Left hindlimb (tissue), 1 donor: ENCODE measurements around the gene CEP44.
"Not testable (repeated sequence)": the region's sequence is repeated elsewhere in the genome, so short reads cannot be mapped to it uniquely, and the experiment has no call there.

Experiments used
- DNase-seq: peaks from one replicate; pipeline ENCODE4 v3.0.0-alpha.2; 2018

The CEP44 gene, protein sequence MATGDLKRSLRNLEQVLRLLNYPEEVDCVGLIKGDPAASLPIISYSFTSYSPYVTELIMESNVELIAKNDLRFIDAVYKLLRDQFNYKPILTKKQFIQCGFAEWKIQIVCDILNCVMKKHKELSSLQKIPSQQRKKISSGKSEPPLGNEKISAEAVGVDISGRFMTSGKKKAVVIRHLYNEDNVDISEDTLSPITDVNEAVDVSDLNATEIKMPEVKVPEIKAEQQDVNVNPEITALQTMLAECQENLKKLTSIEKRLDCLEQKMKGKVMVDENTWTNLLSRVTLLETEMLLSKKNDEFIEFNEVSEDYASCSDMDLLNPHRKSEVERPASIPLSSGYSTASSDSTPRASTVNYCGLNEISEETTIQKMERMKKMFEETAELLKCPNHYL

DNA sequence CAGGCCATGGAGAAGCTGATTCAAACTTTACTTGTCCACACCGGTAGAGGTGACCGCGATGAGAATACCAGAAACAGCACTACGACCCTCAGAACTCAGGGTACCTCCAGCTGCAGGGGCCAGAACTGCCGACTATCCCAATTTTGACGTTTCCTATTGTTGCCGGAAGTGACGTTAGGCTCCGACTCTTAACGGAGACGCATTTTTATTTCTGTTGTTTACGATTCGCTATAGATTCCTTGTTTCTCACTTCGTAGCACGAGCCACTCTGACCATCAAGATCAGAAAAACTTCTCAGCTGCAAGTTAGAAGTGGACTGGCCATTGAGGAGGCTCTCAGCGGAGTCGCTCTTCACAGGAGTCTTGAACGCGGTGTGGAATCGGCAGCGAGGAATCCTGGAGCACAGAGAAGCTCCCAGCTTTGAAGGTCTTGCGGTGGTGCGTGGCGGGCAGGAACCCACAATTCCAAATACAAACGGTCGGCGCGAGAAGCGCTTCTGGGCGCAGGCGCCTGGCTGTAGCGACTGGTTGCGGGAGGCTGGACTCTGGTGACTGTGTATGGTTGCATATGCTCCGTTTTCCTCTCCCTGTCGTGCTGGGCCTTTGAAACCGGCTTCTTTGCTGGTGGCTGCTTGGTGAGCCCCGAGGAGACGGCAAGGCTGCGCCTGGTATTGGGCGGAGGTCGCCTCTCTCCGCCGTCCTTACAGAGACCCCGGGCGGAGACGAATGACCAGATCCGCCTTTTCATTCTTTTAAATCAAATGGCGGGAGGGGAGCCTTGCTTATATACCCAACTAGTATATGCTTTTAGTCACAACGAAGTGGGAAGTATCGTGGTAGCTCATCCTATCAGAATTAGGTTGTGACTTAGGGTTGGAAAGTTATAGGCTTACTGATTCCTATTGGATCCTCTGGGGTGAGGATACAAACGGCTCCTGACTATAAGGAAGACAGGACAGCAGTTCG lies at the start of gene CEP44, which contains the start of gene FBXO8:
CEP44 (plus strand) TSS at position 405 of the 965 bp plus-strand sequence. CDS start 15,211 bp downstream, outside the sequence.
FBXO8 (minus strand) TSS at position 161 of the 965 bp plus-strand sequence. CDS start 20,575 bp downstream, outside the sequence.
- DNase-seq, result peak; percentile 87

DNA sequence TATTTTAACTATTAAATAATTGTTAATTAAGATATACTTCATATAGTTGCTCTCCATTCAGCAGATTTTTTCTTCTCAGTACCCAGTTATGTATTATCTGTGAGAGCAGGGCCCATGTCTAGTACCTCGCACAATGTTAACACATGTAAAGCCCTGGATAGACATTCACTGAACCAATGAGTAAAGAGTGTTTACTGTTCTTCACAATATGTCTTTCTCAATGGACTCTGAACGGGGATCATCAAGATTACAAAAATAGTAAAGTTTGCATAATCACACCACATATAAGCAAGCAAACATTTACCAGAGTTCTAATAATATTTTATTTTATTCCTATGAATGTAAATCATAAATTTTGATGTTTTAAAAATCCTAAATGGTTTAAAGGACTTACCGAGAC lies 47.4 kb upstream of the CEP44 start:
- no peak for DNase-seq

DNA sequence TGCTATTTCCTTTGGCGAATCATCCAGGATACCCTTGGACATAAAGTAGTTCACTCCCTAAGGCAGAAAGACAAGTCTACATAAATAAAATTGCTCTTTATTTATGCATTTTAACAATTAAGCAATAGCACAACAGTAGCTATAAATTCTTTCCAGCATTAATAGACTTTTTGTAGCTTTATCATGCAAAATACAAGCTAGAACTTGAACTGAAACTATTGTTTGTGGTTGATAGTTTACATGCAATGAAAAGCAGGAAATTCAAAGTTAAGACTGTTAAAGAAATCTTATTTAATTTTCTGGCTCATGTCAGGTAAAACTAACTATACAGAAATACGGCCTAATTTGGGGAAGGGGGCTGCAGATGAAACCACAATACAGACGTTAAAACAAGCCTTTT lies 42.5 kb upstream of the CEP44 start:
- DNase-seq, result no peak

DNA sequence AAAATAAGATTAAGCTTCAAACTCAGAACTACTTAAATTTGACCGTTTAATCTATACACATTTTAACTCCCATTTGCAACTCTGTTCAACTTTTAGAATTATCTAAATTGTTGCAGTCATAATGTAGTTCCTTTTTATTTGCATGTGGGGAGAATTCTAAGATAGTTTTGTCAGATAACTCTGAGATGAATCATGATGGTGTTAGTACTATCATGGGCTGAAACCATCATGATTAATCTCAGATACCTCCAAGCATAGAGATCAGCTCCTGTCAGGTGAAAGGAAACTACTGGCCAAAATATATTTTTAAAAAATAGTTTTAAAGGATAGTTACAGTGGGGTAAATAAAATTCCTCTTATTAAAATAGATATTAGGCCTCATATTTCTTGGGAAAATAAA lies 39.3 kb upstream of the CEP44 start:
- no peak for DNase-seq

DNA sequence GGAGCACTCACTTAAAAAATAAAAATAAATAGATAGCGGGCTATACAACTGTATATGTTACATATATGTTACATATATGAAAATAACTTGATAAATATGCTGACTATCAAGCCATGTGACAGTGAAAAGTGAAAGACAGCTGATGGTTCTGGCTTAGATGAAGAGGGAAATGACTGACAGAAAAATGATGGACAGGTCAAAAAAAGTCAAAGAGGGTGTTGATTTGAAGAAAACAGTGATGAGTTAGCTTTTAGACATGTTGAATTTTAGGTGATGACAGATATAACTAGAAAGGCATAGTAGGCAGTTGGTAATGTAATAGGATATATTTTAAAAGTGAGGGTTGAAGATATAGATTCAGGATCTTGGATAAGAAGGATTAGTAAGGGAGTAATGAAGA lies 38.0 kb upstream of the CEP44 start:
- no peak for DNase-seq

DNA sequence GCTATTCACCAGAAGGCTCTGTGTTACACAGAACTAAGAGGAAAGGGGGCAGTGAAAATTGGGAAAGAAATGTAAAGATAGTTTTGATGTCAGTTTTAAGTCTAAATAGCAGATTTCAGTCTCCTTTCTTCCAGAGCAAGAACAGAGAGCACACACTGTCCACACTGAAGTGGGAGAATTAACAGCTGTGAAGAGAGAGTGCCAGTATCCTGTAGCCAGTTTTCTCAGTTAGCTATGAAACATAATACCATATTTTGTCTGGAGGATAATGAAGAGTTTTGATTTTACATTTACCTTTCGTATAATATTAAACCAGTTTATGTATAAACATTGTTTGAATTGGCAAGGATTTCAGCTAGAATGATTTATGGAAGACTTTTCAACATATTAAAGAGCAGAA lies 35.3 kb upstream of the CEP44 start:
- no peak for DNase-seq

DNA sequence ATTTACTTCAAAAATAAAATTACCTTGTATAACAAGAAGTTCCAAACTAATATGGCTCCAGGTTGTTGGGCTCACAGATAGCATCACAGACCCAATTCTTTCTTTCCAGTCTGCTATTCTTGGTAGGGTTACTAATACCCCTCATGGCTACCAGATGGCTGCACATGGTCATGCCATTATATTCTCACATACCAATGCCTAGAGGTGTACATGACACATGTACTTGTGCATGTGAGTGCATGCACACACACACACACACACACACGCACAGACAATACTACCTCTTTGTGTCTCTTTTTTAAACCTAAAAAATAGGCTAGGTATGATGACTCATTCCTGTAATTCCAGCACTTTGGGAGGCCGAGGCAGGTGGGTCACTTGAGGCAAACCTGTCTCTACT lies 31.3 kb upstream of the CEP44 start:
- DNase-seq, result no peak

DNA sequence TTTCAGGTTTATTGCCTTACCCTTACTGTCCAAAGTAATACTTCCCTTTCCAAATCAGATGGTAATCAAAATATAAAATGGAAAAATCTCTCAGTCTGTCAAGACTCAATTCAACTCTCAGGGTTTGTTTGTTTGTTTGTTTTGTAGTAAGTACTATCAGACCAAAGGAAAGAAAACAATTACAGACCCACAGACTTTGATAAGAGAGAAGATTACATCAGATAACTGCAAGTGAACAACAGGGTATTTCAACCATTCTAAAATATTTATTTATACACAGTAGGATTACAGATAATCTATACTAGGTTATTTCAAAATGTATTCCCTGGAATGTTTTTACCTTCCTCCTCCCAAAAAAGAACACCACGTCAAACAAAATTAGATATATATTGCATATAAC lies 29.1 kb upstream of the CEP44 start:
- no peak for DNase-seq

DNA sequence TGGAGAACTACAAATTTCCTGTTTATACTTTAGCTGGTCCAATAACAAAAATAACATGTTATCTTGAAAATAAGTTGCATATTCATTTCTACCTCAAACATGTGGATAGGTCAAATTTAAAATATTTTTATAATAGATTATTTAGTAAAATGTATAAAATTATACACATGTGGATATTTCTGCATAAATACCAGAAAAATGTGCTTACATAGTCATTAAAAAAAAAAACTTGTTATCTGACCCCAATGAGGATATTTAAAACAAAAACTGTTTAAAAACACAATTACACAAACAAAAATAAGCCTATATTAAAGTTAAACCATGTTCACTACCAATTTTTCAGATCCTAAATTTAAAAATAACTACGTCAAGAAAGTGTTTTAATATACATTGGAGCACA lies 28.3 kb upstream of the CEP44 start:
- no peak for DNase-seq

DNA sequence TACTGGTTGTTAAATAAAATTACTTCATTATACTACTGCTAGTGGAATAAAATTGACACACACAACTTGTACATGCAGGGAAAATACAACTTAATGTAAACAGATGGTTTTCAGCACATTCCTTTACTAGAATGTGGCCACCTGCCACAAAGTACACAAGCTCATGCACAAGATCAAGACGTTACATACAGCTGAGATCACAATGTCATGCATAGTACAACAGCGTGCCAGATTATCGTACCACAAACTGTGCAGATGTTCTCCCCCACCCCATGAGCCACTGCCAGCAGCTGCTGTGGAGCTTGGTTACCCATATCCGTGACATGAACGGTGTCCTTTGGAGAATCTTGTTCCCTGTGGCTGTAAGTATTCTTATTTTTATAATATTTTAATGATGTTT lies 27.9 kb upstream of the CEP44 start:
- DNase-seq, result peak; percentile 57

DNA sequence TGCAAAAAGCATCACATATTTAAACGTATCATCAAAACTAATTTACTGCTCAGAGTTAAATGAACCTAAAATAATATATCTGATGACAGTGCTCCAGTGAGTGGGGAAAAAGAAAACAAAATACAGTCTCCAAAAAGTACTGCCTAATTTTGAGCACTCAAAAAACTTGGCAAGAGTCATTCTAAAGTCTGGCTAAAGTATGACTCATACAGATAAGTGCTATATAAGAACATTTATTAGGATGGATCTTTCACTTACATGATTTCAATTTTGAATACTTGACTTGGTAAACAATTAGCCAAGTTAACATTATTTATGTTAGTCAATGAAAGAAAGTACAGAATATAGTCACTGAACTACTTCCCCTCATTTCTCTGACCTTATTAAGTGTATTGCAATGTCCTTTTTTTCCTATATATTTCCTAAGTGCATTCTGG lies 27.4 kb upstream of the CEP44 start:
- DNase-seq, result no peak

DNA sequence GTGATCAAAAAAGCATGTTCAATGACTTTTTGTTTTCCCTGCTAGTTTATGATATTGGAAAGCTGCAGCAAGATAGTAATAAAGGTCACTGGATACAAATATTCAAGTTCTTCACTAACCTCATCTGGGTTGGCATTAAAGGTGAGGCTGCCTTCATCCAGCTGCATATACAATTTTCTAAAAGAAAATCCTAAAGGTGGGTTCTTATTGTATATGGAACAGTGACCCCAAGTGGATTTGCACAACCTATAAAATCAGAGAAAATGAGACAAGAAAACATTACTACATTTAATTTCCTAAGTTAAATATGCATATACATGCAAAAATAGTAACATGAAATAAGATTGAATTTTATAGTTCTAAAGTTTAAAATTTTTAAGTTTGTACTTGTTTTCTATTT lies 24.1 kb upstream of the CEP44 start:
- no peak for DNase-seq

DNA sequence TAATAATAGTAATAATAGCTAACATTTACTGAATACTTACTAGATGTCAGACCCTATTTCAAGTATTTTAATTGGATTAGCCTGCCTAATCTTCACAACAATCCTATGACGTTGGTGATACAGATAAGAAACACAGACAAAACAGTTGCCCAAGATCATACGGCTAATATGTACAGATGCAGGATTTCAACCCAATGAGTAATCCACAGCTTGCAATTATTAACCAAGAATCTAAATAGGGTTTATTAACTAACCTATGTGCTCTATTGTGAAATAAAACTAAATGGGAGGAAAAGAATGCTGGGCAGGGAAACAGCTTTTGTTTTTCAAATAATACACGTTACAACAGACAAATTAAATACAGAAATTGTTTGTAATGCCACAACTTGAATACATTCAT lies 23.6 kb upstream of the CEP44 start:
- no peak for DNase-seq

DNA sequence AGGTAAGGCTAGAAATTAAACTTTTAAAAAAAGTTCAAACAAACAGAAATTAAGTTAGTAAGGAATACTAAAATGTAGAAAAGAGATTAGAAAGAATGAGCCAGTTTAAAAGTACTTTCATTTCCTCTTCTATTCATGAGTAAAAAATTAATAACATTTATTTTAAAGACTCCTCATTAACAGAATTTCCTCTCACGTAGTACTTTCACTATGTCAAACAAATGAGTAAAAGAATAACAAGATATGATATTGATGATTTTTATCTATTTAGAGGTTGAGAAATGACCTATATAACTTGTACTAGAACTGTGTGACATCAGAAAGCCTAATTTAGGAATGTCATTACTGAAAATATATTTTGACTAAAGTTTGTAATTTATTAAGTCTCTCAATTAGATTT lies 22.3 kb upstream of the CEP44 start:
- DNase-seq, result not testable (repeated sequence)

DNA sequence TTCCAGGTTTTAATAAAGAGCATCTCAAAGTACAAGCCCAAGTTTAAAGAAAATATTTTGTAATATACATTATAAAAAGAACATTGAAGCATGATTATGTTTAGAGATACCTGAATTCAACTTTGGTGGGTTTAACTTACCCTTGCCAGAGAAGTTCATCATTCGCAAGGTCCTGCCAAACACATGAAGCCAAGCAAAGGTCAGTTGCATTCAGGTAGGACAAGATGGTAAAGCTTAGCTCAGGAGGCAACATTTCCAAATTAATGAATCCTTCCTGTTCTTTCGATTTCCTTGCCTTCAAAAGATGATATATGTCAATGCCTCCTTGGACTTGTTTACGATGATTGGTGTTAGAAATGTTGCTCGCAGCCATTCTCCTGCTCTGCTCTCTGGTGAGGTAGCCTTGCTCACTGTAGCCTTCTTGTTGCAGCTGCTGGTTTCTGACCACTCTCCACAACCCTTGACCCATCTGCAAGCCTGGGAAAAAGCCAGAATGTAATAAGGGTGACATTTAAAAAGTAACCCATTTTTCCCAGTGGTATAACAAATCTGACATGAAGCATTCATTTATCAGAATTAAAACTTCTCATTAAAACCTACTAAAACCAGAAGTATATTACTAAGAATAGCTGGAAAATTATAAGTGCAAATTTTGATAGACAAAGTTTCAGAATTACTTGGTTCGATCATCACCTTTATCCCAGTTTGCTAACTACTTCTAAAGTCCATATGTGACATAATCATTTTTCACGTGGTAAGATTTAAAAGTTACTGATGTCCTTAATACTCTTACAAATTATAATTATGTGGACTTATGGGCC lies 20.9 kb upstream of the CEP44 start:
- no peak for DNase-seq

DNA sequence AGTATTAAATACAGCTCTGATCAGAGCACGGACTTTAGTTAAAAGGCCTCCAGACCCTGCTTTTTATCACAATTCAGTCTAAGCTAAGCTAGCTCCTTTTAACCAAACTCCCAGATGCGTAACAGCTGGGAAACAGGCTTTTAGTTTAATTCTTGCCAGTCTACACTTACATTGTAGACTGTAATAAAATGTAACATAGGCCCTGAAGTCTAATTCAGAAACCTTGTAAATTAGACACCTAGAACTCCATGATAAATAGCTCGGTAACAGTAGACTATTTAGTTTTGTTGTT lies 20.3 kb upstream of the CEP44 start:
- no peak for DNase-seq

DNA sequence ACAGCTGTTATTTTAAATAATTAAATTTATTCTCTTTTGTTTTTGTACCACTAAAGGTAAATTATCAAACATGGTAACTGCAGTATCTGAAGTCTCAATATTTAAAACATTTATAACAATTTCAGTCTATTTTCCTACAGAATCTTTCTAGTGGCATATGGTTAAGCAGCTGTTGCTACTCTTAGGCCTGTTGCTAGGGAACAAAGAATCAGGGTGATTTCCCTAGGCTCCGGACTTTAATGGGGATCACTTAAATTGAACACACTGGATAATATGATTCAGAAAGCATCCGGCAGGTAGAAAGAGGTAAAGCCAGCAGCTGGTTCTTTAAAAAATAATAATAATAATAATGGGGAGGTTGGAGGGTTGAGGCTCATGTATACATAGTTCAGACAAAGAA lies 17.8 kb upstream of the CEP44 start:
- no peak for DNase-seq

DNA sequence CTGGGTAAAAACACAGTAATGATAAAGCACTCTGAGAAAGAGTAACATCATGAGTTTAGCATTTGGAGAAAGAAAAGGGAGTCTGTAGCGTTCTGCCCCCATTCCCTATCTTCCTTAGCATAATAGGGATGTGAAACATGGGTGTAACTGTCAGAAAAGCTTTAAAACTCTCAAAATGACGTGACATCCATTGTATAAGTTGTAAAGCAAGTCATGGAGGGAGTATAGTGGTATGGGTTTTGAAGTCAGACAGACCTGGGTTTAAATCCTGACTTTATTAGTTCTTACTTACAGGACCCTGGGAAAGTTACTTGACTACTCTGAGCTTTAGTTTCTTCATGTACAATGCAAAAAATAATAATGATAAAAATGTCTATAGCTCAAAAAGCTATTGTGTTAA lies 17.3 kb upstream of the CEP44 start:
- DNase-seq, result no peak

DNA sequence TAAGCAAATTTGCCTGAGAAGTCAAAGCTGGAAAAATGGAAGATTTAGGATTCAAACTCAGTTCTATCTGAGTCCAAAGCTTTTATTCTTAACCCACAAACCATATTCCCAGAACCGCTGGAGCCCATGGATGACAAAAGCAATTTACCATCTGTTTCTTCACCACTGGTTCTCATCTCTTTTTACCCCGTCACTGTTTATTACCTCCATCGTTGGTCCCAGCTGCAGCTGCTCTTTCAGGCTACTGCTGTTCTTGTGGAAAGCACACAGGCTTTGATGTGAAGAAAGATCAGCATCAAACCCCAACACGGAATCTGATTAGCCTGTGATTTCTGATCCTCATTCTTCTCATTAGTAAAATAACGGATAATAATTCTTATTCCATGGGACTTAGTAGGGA lies 9.8 kb upstream of the CEP44 start:
- DNase-seq, result no peak

DNA sequence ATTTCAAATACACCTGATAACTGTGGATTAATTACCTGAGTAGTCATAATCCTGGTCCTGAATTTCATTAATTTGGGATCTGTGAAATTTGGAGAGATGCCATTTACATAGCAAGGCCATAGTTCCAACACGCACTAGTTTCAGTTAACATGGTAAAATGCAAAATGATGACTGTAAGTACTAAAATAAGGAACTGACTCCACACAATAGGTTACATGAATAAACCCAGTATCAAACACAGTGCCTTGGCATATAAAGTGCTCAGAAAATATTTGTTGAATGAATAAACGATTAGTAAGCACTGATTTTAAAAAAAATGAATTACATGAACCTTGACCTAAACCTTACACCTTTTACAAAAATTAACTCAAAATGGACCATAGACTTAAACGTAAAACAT lies 9.3 kb upstream of the CEP44 start:
- no peak for DNase-seq

DNA sequence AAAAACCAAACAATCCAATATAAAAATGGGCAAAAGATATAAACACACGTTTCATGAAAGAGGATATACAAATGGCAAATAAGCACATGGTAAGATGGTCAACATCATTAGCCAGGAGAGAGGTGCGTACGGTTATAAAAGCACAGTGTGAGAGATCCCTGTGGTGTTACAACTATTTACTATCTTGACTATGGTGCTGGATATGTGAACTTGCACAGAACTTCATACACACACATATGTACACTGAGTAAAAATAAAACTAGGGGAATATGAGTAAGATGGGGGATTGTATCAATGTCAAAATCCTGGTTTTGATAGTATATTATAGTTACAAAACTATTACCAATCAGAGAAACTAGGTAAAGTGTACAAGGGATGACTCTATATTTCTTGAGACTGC lies 8.6 kb upstream of the CEP44 start:
- DNase-seq, result no peak

DNA sequence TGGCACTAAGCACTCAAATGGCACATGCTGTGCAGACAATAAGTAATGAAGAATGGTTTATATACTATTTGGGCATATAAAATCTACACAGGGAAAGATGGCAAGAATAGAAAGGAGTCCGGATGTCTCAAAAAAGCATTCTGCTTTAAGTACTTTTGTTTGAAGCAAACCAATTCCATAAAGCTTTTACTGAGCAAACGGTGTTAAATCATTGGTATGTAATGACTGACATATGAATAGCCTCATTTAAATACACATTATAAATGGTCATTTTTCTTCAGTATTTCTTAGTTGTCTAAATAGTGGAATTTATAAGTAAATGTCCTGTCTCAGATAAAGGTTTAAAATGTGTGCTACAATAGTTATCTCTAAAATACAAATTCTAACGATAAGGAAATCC lies 6.3 kb upstream of the CEP44 start:
- DNase-seq, result no peak

DNA sequence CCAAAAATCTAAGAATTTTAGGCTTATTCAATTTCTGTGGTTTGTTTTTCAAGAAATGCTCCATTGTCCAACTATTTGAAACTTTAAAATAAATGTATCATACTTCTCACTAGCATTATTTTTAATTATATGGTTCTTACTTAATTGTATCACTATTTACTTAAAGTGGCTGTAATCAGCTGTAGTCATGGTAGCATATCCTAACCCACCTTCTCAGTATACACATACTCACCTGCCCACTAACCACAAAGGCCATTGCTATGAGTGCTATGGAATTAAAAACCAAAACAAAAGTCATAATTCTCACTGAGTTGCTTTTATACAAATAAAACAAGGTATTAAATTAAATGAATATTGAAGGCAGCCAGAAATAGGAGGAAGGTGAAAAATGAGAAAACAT lies 5.2 kb upstream of the CEP44 start:
- no peak for DNase-seq
